Thymus (tissue), 11 donors: ENCODE measurements around the gene TPST2. TPM values are rescaled to one million over a fixed set of nuclear protein-coding genes. Genes with fewer than 3 reads are reported as not detected.

ENCODE experiments used
- DNase-seq, 9 donors: peaks; one replicate each; pipeline ENCODE4 v3.0.0-alpha.2; 2013; ENCODE audit warnings: low spot score in 9 of 9, low read depth in 6 of 9, missing footprints in 1 of 9
- H3K27ac ChIP-seq, 2 donors: one replicate each; pipeline ENCODE4 v1.5.1; 2013; ENCODE audit warnings: control low read depth in 1 of 2, low read depth in 1 of 2, low read length in 1 of 2, mild to moderate bottlenecking in 1 of 2, moderate library complexity in 1 of 2
- H3K27me3 ChIP-seq, 2 donors: one replicate each; pipeline ENCODE4 v1.5.1; 2013; ENCODE audit warnings: low read length in 1 of 2; ENCODE audit not compliant: control insufficient read depth in 2 of 2, insufficient read depth in 1 of 2
- H3K36me3 ChIP-seq, 2 donors: one replicate each; pipeline ENCODE4 v1.5.1; 2013; ENCODE audit warnings: low read length in 1 of 2, mild to moderate bottlenecking in 1 of 2, moderate library complexity in 1 of 2; ENCODE audit not compliant: control insufficient read depth in 2 of 2, insufficient read depth in 2 of 2
- H3K4me1 ChIP-seq, 2 donors: one replicate each; pipeline ENCODE4 v1.5.1; 2013; ENCODE audit warnings: low read length in 2 of 2; ENCODE audit not compliant: control insufficient read depth in 2 of 2, insufficient read depth in 2 of 2
- H3K4me3 ChIP-seq, 2 donors: one replicate each; pipeline ENCODE4 v1.5.1; 2013; ENCODE audit warnings: low read length in 2 of 2, control low read depth in 1 of 2, mild to moderate bottlenecking in 1 of 2
- H3K9me3 ChIP-seq, 2 donors: one replicate each; pipeline ENCODE4 v1.5.1; 2013; ENCODE audit warnings: low read length in 1 of 2, mild to moderate bottlenecking in 1 of 2; ENCODE audit not compliant: control insufficient read depth in 2 of 2, insufficient read depth in 1 of 2
- WGBS: extraction: QIAGEN DNeasy Blood & Tissue Kit; methylation state at CpG from one replicate; pipeline ENCODE4 v1.1.7; 2013; 5-methylcytosine and 5-hydroxymethylcytosine counted together
- polyA plus RNA-seq: library from polyadenylated mRNA; stranded (reverse); fragments of 200-250 nt; gene quantifications from one replicate; pipeline ENCODE4 v1.2.3, GENCODE V29; 2013
- total RNA-seq: library from RNA; stranded (reverse); fragments of 120-200 nt; gene quantifications from one replicate; pipeline ENCODE4 v1.2.4, GENCODE V29; 2013
- donor health status: healthy.

TPST2 gene
- total and polyA plus RNA-seq, 2 donors = 17.0 to 20.3 TPM

DNA sequence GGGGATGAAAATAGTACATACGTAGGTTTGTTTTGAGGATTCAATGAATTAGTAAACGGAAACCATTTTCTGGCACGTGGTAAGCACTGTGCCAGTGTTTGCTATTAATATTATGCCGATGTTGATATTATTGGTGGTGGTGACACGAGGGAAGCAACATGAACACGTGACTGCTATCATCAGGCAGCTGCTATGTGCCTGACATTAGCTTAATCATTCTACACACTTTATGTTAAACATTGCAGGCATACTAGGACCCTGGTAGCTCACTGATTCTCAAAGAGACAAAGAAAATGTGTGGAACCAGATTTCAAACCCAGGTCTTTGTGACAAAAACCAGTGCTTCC, 105.6 kb downstream of the TPST2 start:
- Histone ChIP-seq H3K4me3 (peak overlapping the region; percentile 88 to 91), H3K4me1 (peaks cover 37 to 45% of the 10 kb centered on the region in 2 donors), H3K9me3 (no peaks in the 10 kb centered on the region), H3K27me3 (no peaks in the 10 kb centered on the region), H3K27ac (peak overlapping the region in 1 of 2 donors; percentile 79), H3K36me3 (peaks cover 16 to 18% of the 10 kb centered on the region in 2 donors)
- 22% methylated on average over 6 of the region's 6 CpGs for whole genome bisulfite sequencing
- DNase-seq = peak in 1 of 9 donors; percentile 13

- H3K36me3 ChIP-seq = peaks cover 9 to 11% of the 10 kb centered on the region in 2 donors
- under 1% methylated on average over 85 of the region's 85 CpGs for WGBS
- no peaks in the 10 kb centered on the region for H3K27me3 ChIP-seq
- DNase-seq = peak in 8 of 9 donors; percentile 80 to 96 (median 89)
- H3K9me3 ChIP-seq = no peaks in the 10 kb centered on the region
- H3K4me1 ChIP-seq = peaks cover 37 to 52% of the 10 kb centered on the region in 2 donors
- peak within 1 kb of the TSS; percentile 92 to 97 for H3K27ac ChIP-seq
- H3K4me3 ChIP-seq = peak within 1 kb of the TSS; percentile 88 to 91
These were observed 106.2 kb downstream of the TPST2 start, which contains the start of the genes HPS4 and SRRD for GRCh38 chr22:26483439-26484359. Gene HPS4, minus strand, starts transcription at chr22:26483783. Its CDS starts 2,021 bp downstream, at chr22:26481762. Gene SRRD, plus strand, starts transcription at chr22:26483877. Its CDS starts 14 bp downstream, at chr22:26483891.

- peaks cover 37 to 55% of the 10 kb centered on the region in 2 donors for H3K4me1 ChIP-seq
These were observed 106.9 kb downstream of the TPST2 start for GRCh38 chr22:26483043-26483438.

GRCh38 chr22:26482161-26482560, 107.8 kb downstream of the TPST2 start:
- peak overlapping the region; percentile 2 to 14 for H3K4me3 ChIP-seq
- H3K9me3 ChIP-seq = no peaks in the 10 kb centered on the region
- no peaks in the 10 kb centered on the region for H3K36me3 ChIP-seq
- no peaks in the 10 kb centered on the region for H3K27me3 ChIP-seq
- DNase-seq = peak in 4 of 9 donors; percentile 15 to 58 (median 34)
- 7% methylated on average over 5 of the region's 5 CpGs for WGBS
- H3K4me1 ChIP-seq = peaks cover 37 to 55% of the 10 kb centered on the region in 2 donors
- H3K27ac ChIP-seq = peak overlapping the region in 1 of 2 donors; percentile 92

More at GRCh38 chr22:26483043-26483438, 106.9 kb downstream of the TPST2 start:
- H3K27me3 ChIP-seq = no peaks in the 10 kb centered on the region
- peaks cover 3 to 5% of the 10 kb centered on the region in 2 donors for H3K36me3 ChIP-seq
- peak in 1 of 9 donors; percentile 10 for DNase-seq
- 13% methylated on average over 7 of the region's 7 CpGs for WGBS
- peak overlapping the region; percentile 92 to 97 for H3K27ac ChIP-seq
- no peaks in the 10 kb centered on the region for H3K9me3 ChIP-seq
- H3K4me3 ChIP-seq = peak overlapping the region; percentile 88 to 91

DNA sequence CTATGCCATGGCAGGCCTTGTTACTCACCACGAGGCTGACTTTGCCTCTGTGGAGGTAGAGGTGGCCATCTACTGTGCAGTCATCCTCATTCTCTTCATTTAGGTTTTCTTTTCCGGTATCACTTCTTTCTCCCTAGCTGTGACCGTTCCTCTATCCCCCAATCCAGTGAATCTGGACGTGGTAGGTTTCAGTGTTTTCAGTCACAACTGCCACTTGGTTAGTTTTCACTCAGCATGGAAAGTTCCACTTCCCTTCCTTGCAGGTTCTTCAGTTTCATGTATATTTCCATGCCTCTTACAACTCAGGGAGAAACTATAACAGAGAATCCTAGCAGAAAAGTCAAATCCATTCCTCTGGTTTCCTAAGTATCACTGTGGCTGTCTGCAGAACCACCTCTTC, 108.2 kb downstream of the TPST2 start:
- 86% methylated on average over 4 of the region's 4 CpGs for WGBS

DNA sequence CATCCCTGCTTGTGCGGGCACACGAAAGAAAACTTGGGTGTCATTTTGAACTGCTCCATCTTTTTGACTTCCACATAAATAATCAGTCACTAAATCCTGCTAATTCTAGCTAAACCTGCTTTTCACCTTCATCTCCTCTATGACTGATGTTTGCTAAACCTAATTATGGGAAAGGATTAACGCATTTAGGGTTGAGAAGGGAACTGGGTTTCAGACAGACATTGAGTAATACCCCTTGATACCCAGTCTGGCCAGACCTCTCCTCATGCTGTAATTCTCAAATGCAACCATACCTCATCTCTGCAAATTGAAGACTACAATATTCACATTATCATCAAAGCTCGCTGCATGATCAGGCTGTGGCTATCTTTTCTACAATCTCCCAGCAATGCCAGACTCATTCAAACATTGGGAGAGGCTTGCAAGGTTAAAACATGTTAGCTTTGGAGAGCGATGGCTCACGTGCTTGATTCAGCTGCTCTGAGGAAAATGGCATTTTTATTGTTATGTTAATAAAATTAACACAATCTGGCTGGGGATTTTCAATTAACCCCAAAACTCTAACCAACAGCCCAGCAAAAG, 108.7 kb downstream of the TPST2 start:
- peak overlapping the region in 1 of 2 donors; percentile 15 for H3K4me3 ChIP-seq
- peak overlapping the region in 1 of 2 donors; percentile 92 for H3K27ac ChIP-seq
- no peak for DNase-seq
- H3K36me3 ChIP-seq = peaks cover 0 to 5% of the 10 kb centered on the region in 2 donors
- 68% methylated on average over 6 of the region's 6 CpGs for WGBS
- peaks cover 37 to 58% of the 10 kb centered on the region in 2 donors for H3K4me1 ChIP-seq
- H3K27me3 ChIP-seq = no peaks in the 10 kb centered on the region
- H3K9me3 ChIP-seq = no peaks in the 10 kb centered on the region

More for the DNA sequence above, 108.2 kb downstream of the TPST2 start:
- Histone ChIP-seq H3K9me3 (no peaks in the 10 kb centered on the region), H3K36me3 (no peaks in the 10 kb centered on the region), H3K4me3 (peak overlapping the region; percentile 2 to 14), H3K27ac (peak overlapping the region in 1 of 2 donors; percentile 92), H3K4me1 (peaks cover 37 to 58% of the 10 kb centered on the region in 2 donors), H3K27me3 (no peaks in the 10 kb centered on the region)
- DNase-seq = peak in 1 of 9 donors; percentile 46

GRCh38 chr22:26480611-26480932, 109.4 kb downstream of the TPST2 start:
- WGBS = 79% methylated on average over 2 of the region's 2 CpGs
- Histone ChIP-seq H3K4me3 (peak overlapping the region in 1 of 2 donors; percentile 15), H3K9me3 (no peaks in the 10 kb centered on the region), H3K27ac (peak overlapping the region in 1 of 2 donors; percentile 92), H3K36me3 (peaks cover 0 to 7% of the 10 kb centered on the region in 2 donors), H3K27me3 (no peaks in the 10 kb centered on the region), H3K4me1 (peaks cover 37 to 58% of the 10 kb centered on the region in 2 donors)
- no peak for DNase-seq

DNA sequence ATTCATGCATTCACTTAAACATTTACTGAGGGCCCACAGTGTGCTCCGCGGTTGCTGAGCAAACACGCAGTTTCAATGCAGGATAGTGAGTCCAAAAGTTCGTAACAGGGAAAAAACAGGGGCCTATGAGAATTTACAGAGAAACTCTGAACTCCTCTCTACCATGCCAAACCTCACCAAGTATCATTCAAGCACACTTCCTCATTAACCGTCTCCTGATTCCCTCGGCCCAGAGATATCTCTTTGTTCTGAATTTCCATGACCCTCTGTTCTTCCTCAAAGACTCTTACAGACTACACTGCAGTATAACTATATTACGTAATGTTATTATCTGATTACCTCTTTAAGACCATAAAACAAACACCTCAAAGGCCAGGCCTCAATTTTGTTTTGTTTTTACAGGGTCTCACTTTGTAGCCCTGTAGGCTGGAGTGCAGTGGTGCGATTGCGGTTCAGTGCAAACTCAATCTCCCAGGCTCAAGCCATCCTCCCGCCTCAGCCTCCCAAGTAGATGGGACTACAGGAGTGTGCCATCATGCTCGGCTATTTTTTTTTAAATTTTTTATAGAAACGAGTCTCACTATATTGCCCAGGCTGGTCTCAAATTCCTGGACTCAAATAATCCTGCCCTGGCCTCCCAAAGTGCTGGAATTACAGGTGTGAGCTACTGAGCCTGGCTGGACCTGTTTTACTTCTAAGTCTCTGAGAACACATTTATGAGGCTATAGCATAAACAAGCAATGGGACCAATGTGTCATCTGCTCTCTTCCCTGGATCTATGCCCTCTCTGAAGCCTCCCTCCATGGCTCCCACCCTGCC, 109.9 kb downstream of the TPST2 start:
- Histone ChIP-seq H3K9me3 (no peaks in the 10 kb centered on the region), H3K36me3 (peaks cover 0 to 7% of the 10 kb centered on the region in 2 donors), H3K27me3 (no peaks in the 10 kb centered on the region), H3K27ac (peak overlapping the region; percentile 78 to 92), H3K4me3 (peak overlapping the region; percentile 31 to 33), H3K4me1 (peaks cover 37 to 58% of the 10 kb centered on the region in 2 donors)
- 56% methylated on average over 12 of the region's 12 CpGs for WGBS
- peak in 1 of 9 donors; percentile 36 for DNase-seq
